Activated B cell treated with CpG ODN at 0.5 μM for 24 hours (primary cell): ENCODE results near the gene LOXL1. TPM values are rescaled to one million over a fixed set of nuclear protein-coding genes. Genes with fewer than 3 reads are reported as not detected.

Experiments used
- ATAC-seq: fragments of 200-7000 bp; cut with Tn5 transposase; one replicate; pipeline ENCODE4 v1.10.0; 2021; ENCODE audit warnings: low read depth, mild to moderate bottlenecking, moderate library complexity
- CTCF ChIA-PET: fragments of 350-600 bp; sonication (Branson Sonifier 250); formaldehyde crosslinking; loops from one replicate; lab custom pipeline; 2021; ENCODE audit warnings: antibody characterized with exemption; lab: Charles Lee
- POLR2A ChIA-PET: fragments of 350-600 bp; sonication (Branson Sonifier 250); formaldehyde crosslinking; loops from one replicate; lab custom pipeline; 2021; ENCODE audit warnings: antibody characterized with exemption; lab: Charles Lee
- DNase-seq: peaks from one replicate; pipeline ENCODE4 v3.0.0; 2022
- H3K27ac Mint-ChIP-seq: one replicate; pipeline ENCODE4 v1.8.0; 2020; ENCODE audit warnings: mixed read lengths
- H3K27me3 Mint-ChIP-seq: one replicate; pipeline ENCODE4 v1.8.0; 2021; ENCODE audit warnings: mixed read lengths
- H3K36me3 Mint-ChIP-seq: one replicate; pipeline ENCODE4 v1.8.0; 2021; ENCODE audit warnings: low read depth, mixed read lengths
- H3K4me1 Mint-ChIP-seq: one replicate; pipeline ENCODE4 v1.8.0; 2021; ENCODE audit warnings: mixed read lengths
- H3K4me3 Mint-ChIP-seq: one replicate; pipeline ENCODE4 v1.8.0; 2020; ENCODE audit warnings: mild to moderate bottlenecking, mixed read lengths
- H3K9me3 Mint-ChIP-seq: one replicate; pipeline ENCODE4 v1.8.0; 2020; ENCODE audit warnings: mixed read lengths
- CTCF ChIP-seq: fragments of 200-600 bp; IDR thresholded peaks from one replicate; pipeline ENCODE4 v1.8.0; 2022; ENCODE audit warnings: antibody characterized with exemption, mild to moderate bottlenecking
- intact Hi-C: fragments of 100-400 bp; cut with micrococcal nuclease; formaldehyde crosslinking; loops from one replicate; pipeline ENCODE4 v1.15.1; 2024
- total RNA-seq: library from RNA; stranded (reverse); gene quantifications from 2 replicates; pipeline ENCODE4 v1.2.3, GENCODE V29; 2022

Gene LOXL1
- total RNA-seq, 1 donor from 2014 or later = 1.1 TPM

GRCh38 chr15:73894133-73894814 lies 32.0 kb upstream of the LOXL1 start:
- ChIA-PET POLR2A (no interaction called here), CTCF (interaction anchor here (1.2 kb wide), 1 partner anchor 13 kb away, joined by 4 read pairs; no protein-coding TSS in a partner anchor)
- Mint-ChIP-seq H3K27ac (no peak overlapping the region), H3K4me3 (no peak overlapping the region), H3K4me1 (no peaks in the 10 kb centered on the region), H3K27me3 (peaks cover 3% of the 10 kb centered on the region), H3K9me3 (peaks cover 2% of the 10 kb centered on the region), H3K36me3 (no peaks in the 10 kb centered on the region)
- intact Hi-C loops = no loop called here
- ATAC-seq (no peak), DNase-seq (no peak)
- no peak for TF ChIP-seq CTCF

DNA sequence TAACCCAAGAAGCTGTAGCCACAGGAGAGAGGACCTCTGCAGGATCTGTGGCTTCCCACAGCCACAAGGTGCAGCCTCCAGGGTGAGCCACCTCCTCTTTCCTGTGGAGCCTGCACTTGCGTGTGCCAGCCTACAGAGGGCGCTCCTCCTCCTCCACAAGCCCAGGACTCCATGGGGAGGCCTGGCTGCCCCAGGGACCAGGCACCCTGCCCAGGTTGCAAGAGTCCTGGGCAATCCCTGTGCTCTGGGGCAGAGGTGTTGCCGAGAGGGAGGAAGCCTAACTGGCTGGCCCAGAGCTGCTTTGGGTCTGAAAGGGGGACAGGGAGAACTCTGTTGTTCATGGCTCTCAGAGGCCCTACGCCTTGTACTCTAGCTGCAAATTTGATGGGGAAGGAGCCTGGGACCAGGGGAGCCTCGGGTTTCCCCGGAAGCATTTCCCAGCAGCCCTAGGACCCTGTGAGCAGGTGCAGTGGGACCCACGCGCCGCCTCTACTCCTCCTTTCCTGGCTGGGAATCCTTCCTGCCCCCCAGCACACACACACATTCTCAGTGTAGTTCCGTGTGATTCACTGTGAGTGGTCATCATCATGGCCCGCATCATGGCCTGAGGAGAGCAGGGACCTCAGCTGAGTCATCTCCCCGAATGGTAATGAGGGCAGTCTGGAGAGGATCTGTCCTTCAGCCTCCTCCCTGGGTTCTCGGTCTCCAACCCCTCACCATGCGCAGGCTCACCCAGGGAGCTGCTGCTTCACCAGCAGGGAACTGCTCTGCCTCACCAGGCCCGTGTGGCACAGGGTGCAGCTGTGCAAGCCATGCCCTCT lies 28.6 kb upstream of the LOXL1 start:
- H3K27me3 Mint-ChIP-seq = peaks cover 3% of the 10 kb centered on the region
- no peaks in the 10 kb centered on the region for H3K9me3 Mint-ChIP-seq
- ATAC-seq (no peak), DNase-seq (no peak)
- no peaks in the 10 kb centered on the region for H3K36me3 Mint-ChIP-seq
- H3K4me1 Mint-ChIP-seq = no peaks in the 10 kb centered on the region
- no peak overlapping the region for H3K27ac Mint-ChIP-seq
- ChIA-PET POLR2A (no interaction called here), CTCF (no interaction called here)
- no peak overlapping the region for H3K4me3 Mint-ChIP-seq
- no peak for TF ChIP-seq CTCF
- intact Hi-C loops = no loop called here

DNA sequence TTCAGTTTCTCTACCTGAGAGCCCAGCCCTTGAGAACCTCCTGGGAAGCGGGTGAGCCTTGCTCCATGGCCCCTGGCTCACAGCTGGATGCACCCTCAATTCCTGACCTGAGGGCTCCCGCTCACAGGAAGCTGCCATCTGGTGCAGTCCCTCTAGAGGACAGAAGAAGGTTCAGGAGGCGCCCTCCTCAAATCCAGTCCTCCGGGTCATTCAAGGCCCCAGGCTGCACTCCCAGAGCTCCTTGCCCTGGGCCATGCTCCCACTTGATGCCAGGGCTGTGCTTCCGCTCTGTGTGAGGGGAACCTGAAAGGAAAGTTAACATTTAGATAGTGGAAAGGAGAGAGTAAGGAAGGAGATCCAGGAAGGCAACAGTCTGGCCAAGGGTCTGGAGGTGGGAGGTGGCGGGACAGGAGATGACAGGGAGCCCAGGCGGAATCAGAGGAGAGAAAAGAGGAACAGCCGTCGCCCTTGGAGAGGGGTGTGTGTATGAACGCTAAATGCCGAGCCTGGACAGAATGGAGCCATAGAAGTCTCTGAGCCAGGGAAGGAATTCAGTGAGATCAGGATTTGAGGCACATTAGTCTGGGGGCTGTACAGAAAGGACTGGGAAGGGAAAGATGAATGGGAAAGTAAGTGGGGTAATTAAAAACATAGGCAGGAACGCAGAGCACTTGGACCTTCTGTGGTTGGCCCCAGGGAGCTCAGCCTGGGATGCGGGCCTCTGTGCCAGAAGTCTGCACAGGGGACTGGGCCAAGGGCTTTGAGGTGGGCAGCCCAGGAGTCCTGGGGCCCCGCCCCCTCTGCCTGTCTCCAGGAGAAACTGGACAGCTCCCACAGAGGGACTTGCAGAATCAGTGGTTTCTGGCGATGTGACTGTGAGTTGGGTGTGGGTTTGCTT lies 26.8 kb upstream of the LOXL1 start:
- ChIA-PET CTCF (interaction anchor here (1.5 kb wide), 1 partner anchor 9 kb away, joined by 3 read pairs; no protein-coding TSS in a partner anchor), POLR2A (no interaction called here)
- Mint-ChIP-seq H3K4me3 (no peak overlapping the region), H3K9me3 (no peaks in the 10 kb centered on the region), H3K27me3 (peaks cover 3% of the 10 kb centered on the region), H3K36me3 (no peaks in the 10 kb centered on the region), H3K27ac (no peak overlapping the region), H3K4me1 (no peaks in the 10 kb centered on the region)
- intact Hi-C loops = no loop called here
- no peak for TF ChIP-seq CTCF
- no peak for DNase-seq
- no peak for ATAC-seq

- TF ChIP-seq CTCF = no peak
- no peak for ATAC-seq
- ChIA-PET POLR2A (no interaction called here), CTCF (interaction anchor here (1.5 kb wide), 1 partner anchor 8 kb away, joined by 3 read pairs; no protein-coding TSS in a partner anchor)
- no peak overlapping the region for H3K4me3 Mint-ChIP-seq
- no peaks in the 10 kb centered on the region for H3K9me3 Mint-ChIP-seq
- DNase-seq = no peak
- peaks cover 3% of the 10 kb centered on the region for H3K27me3 Mint-ChIP-seq
- H3K36me3 Mint-ChIP-seq = no peaks in the 10 kb centered on the region
- H3K4me1 Mint-ChIP-seq = no peaks in the 10 kb centered on the region
- H3K27ac Mint-ChIP-seq = no peak overlapping the region
- intact Hi-C loops = no loop called here
Measured at GRCh38 chr15:73900095-73900712, 26.1 kb upstream of the LOXL1 start.
